H9 (cell line): ENCODE results near the gene SLC25A48. TPM values are rescaled to one million over a fixed set of nuclear protein-coding genes. Genes with fewer than 3 reads are reported as not detected.

Source experiments
- DNase-seq: peaks from one replicate; pipeline ENCODE4 v3.0.0-alpha.2; 2017
- H2AFZ ChIP-seq: one replicate; pipeline ENCODE4 v1.6.1; 2013; ENCODE audit warnings: mild to moderate bottlenecking, low read length, control low read depth, moderate library complexity
- H2AK5ac ChIP-seq: 2 replicates; pipeline ENCODE4 v1.6.1; 2013; ENCODE audit warnings: low read length, control low read depth, mixed read lengths; ENCODE audit not compliant: insufficient read length
- H2BK120ac ChIP-seq: one replicate; pipeline ENCODE4 v1.6.1; 2013; ENCODE audit warnings: low read depth, mild to moderate bottlenecking, low read length, control low read depth, inconsistent platforms; ENCODE audit not compliant: poor library complexity, severe bottlenecking
- H2BK12ac ChIP-seq: 2 replicates; pipeline ENCODE4 v1.6.1; 2013; ENCODE audit warnings: low read length, control low read depth, mixed read lengths, low read depth; ENCODE audit not compliant: insufficient read length
- H2BK15ac ChIP-seq: 2 replicates; pipeline ENCODE4 v1.6.1; 2013; ENCODE audit warnings: low read depth, low read length, control low read depth
- H2BK20ac ChIP-seq: one replicate; pipeline ENCODE4 v1.6.1; 2013; ENCODE audit warnings: low read depth, mild to moderate bottlenecking, low read length, control low read depth, inconsistent platforms; ENCODE audit not compliant: poor library complexity, severe bottlenecking
- H2BK5ac ChIP-seq: 2 replicates; pipeline ENCODE4 v1.6.1; 2013; ENCODE audit warnings: low read length, control low read depth, mixed read lengths; ENCODE audit not compliant: insufficient read length
- H3K14ac ChIP-seq: 2 replicates; pipeline ENCODE4 v1.6.1; 2013; ENCODE audit warnings: low read length, control low read depth; ENCODE audit not compliant: insufficient read depth
- H3K18ac ChIP-seq: 2 replicates; pipeline ENCODE4 v1.6.1; 2013; ENCODE audit warnings: low read depth, mild to moderate bottlenecking, mixed read lengths, low read length, control low read depth; ENCODE audit not compliant: insufficient read length
- H3K23ac ChIP-seq: 2 replicates; pipeline ENCODE4 v1.6.1; 2013; ENCODE audit warnings: low read length, control low read depth, mixed read lengths, low read depth; ENCODE audit not compliant: insufficient read length
- H3K23me2 ChIP-seq: 2 replicates; pipeline ENCODE4 v1.6.1; 2013; ENCODE audit warnings: low read depth, mild to moderate bottlenecking, mixed read lengths, low read length, control low read depth; ENCODE audit not compliant: insufficient read length, poor library complexity, severe bottlenecking
- H3K27ac ChIP-seq: 2 replicates; pipeline ENCODE4 v1.5.1; 2013; ENCODE audit warnings: low read length, control low read depth, mixed read lengths, low read depth; ENCODE audit not compliant: insufficient read length
- H3K27me3 ChIP-seq: 2 replicates; pipeline ENCODE4 v1.6.1; 2013; ENCODE audit warnings: low read length, control low read depth, inconsistent platforms; ENCODE audit not compliant: insufficient read depth
- H3K4ac ChIP-seq: 2 replicates; pipeline ENCODE4 v1.6.1; 2013; ENCODE audit warnings: low read depth, mild to moderate bottlenecking, control low read depth, inconsistent platforms, low read length, moderate library complexity
- H3K4me1 ChIP-seq: 2 replicates; pipeline ENCODE4 v1.6.1; 2013; ENCODE audit warnings: low read length, control low read depth, inconsistent platforms; ENCODE audit not compliant: insufficient read depth
- H3K4me2 ChIP-seq: 2 replicates; pipeline ENCODE4 v1.6.1; 2013; ENCODE audit warnings: low read length, control low read depth, mixed read lengths; ENCODE audit not compliant: insufficient read length, insufficient read depth
- H3K56ac ChIP-seq: 2 replicates; pipeline ENCODE4 v1.6.1; 2013; ENCODE audit warnings: low read depth, mild to moderate bottlenecking, mixed read lengths, low read length, control low read depth; ENCODE audit not compliant: insufficient read length
- H3K79me1 ChIP-seq: 2 replicates; pipeline ENCODE4 v1.6.1; 2013; ENCODE audit warnings: low read depth, mild to moderate bottlenecking, moderate library complexity, low read length, control low read depth, inconsistent platforms; ENCODE audit not compliant: insufficient read depth, poor library complexity, severe bottlenecking
- H3K79me2 ChIP-seq: 2 replicates; pipeline ENCODE4 v1.6.1; 2013; ENCODE audit warnings: low read length, control low read depth, inconsistent platforms; ENCODE audit not compliant: insufficient read depth
- H3K9ac ChIP-seq: 2 replicates; pipeline ENCODE4 v1.6.1; 2013; ENCODE audit warnings: low read length, control low read depth, mixed read lengths; ENCODE audit not compliant: insufficient read length; ENCODE audit errors: extremely low read depth
- H3K9me3 ChIP-seq: one replicate; pipeline ENCODE4 v1.6.1; 2013; ENCODE audit warnings: low read depth, low read length, inconsistent platforms; ENCODE audit not compliant: control insufficient read depth
- H3T11ph ChIP-seq: one replicate; pipeline ENCODE4 v1.6.1; 2013; ENCODE audit warnings: mild to moderate bottlenecking, low read length, control low read depth, inconsistent platforms
- H4K20me1 ChIP-seq: one replicate; pipeline ENCODE4 v1.6.1; 2013; ENCODE audit not compliant: control insufficient read depth, insufficient read length, insufficient read depth
- H4K5ac ChIP-seq: 2 replicates; pipeline ENCODE4 v1.6.1; 2013; ENCODE audit warnings: low read depth, mild to moderate bottlenecking, mixed read lengths, low read length, control low read depth; ENCODE audit not compliant: insufficient read length
- H4K8ac ChIP-seq: replicated peaks from 2 replicates; pipeline ENCODE4 v1.6.1; 2013; ENCODE audit warnings: low read length, control low read depth, mixed read lengths, low read depth; ENCODE audit not compliant: insufficient read length
- H4K91ac ChIP-seq: 2 replicates; pipeline ENCODE4 v1.6.1; 2013; ENCODE audit warnings: low read depth, mild to moderate bottlenecking, moderate library complexity, mixed read lengths, low read length, control low read depth; ENCODE audit not compliant: insufficient read length
- H3K27ac Mint-ChIP-seq, 3 experiments: 2 replicates in 2 of 3; 3 replicates in 1 of 3; pipeline ENCODE4 v1.8.0; 2020 to 2021; ENCODE audit warnings: mixed read lengths in 3 of 3, mild to moderate bottlenecking in 1 of 3, moderate library complexity in 1 of 3
- H3K27me3 Mint-ChIP-seq: 2 replicates; pipeline ENCODE4 v1.8.0; 2021; ENCODE audit warnings: low read depth, mild to moderate bottlenecking, moderate library complexity, mixed read lengths
- H3K36me3 Mint-ChIP-seq, 3 experiments: 2 replicates in 2 of 3; 3 replicates in 1 of 3; pipeline ENCODE4 v1.8.0; 2020 to 2021; ENCODE audit warnings: low read depth in 3 of 3, mixed read lengths in 3 of 3; ENCODE audit not compliant: insufficient read depth in 1 of 3
- H3K4me1 Mint-ChIP-seq, 2 experiments: 2 replicates each; pipeline ENCODE4 v1.8.0; 2020; ENCODE audit warnings: mixed read lengths in 2 of 2
- H3K4me3 Mint-ChIP-seq, 2 experiments: 2 replicates in 1 of 2; 3 replicates in 1 of 2; pipeline ENCODE4 v1.8.0; 2020 to 2021; ENCODE audit warnings: mild to moderate bottlenecking in 2 of 2, mixed read lengths in 2 of 2, moderate library complexity in 1 of 2
- H3K9me3 Mint-ChIP-seq, 2 experiments: 2 replicates in 1 of 2; 3 replicates in 1 of 2; pipeline ENCODE4 v1.8.0; 2020; ENCODE audit warnings: mild to moderate bottlenecking in 2 of 2, mixed read lengths in 2 of 2, moderate library complexity in 1 of 2
- WGBS: extraction: QIAGEN DNeasy Blood & Tissue Kit; methylation state at CpG from one replicate; pipeline ENCODE4 v1.1.7; 2013; ENCODE audit warnings: missing lambda C conversion rate, low lambda C conversion rate, mixed read lengths; ENCODE audit not compliant: insufficient read length; ENCODE audit errors: extremely low coverage; 5-methylcytosine and 5-hydroxymethylcytosine counted together
- total RNA-seq: library from RNA; stranded (reverse); gene quantifications from 2 replicates; pipeline ENCODE4 v1.2.1, GENCODE V29; 2021
- TF ChIP-seq, protein P1 (sequence below): fragments of 200-600 bp; sonication (generic); conservative IDR thresholded peaks from 3 replicates; pipeline ENCODE4 v1.8.0; 2021; ENCODE audit warnings: antibody characterized with exemption, mild to moderate bottlenecking

The SLC25A48 gene
- total RNA-seq, 1 experiment from 2014 or later: 0.66 TPM

DNA sequence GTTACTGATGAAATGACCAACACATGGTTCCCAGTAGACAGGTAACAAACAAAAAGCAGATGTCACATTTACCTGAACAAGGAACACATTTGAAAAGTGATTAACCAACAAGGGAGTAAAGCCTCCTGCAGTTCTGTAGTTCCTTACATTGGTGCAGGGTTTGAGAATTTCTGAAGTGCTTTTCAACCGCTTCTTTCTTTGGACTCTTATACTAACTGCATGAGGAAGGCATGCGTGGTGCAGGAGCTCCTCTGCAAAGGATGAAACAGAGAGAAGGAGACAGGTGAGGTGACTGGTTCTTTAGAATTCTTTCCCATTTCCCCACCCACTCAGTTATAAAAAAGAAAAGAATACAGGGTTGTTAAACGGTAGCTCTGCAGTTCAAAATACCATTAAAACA is 65.8 kb downstream of the SLC25A48 start:
- TF ChIP-seq, protein P1, sequence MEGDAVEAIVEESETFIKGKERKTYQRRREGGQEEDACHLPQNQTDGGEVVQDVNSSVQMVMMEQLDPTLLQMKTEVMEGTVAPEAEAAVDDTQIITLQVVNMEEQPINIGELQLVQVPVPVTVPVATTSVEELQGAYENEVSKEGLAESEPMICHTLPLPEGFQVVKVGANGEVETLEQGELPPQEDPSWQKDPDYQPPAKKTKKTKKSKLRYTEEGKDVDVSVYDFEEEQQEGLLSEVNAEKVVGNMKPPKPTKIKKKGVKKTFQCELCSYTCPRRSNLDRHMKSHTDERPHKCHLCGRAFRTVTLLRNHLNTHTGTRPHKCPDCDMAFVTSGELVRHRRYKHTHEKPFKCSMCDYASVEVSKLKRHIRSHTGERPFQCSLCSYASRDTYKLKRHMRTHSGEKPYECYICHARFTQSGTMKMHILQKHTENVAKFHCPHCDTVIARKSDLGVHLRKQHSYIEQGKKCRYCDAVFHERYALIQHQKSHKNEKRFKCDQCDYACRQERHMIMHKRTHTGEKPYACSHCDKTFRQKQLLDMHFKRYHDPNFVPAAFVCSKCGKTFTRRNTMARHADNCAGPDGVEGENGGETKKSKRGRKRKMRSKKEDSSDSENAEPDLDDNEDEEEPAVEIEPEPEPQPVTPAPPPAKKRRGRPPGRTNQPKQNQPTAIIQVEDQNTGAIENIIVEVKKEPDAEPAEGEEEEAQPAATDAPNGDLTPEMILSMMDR: no peak
- Histone ChIP-seq H3K14ac (no peak overlapping the region), H3K79me2 (no peaks in the 10 kb centered on the region), H4K20me1 (no peaks in the 10 kb centered on the region), H2BK120ac (no peak overlapping the region), H3K4ac (no peak overlapping the region), H3K4me1 (no peaks in the 10 kb centered on the region), H3K9ac (no peak overlapping the region), H2AK5ac (no peak overlapping the region), H2BK20ac (no peak overlapping the region), H3K9me3 (no peaks in the 10 kb centered on the region), H3K79me1 (no peaks in the 10 kb centered on the region), H3T11ph (no peak overlapping the region), H3K27ac (no peak overlapping the region), H3K18ac (no peak overlapping the region), H4K91ac (no peak overlapping the region), H2BK15ac (no peak overlapping the region), H4K5ac (no peak overlapping the region), H2BK12ac (no peak overlapping the region), H3K23ac (no peak overlapping the region), H3K56ac (no peak overlapping the region), H2BK5ac (no peak overlapping the region), H3K27me3 (no peaks in the 10 kb centered on the region), H3K4me2 (no peak overlapping the region), H2AFZ (no peak overlapping the region), H3K23me2 (no peaks in the 10 kb centered on the region), H4K8ac (no peak overlapping the region)
- Mint-ChIP-seq H3K36me3 (no peaks in the 10 kb centered on the region), H3K4me1 (no peaks in the 10 kb centered on the region), H3K27ac (no peak overlapping the region), H3K4me3 (no peak overlapping the region), H3K9me3 (no peaks in the 10 kb centered on the region), H3K27me3 (peaks cover 41% of the 10 kb centered on the region)
- no peak for DNase-seq
- no CpG with 5 or more reads among the region's 3 CpGs for WGBS
